ENCODE data around the gene EIF1AD. TPM values are rescaled to one million over a fixed set of nuclear protein-coding genes. Genes with fewer than 3 reads are reported as not detected.

EIF1AD gene
- total and polyA plus RNA-seq, 9 of the 15 experiments (the other 6 are each of a cell fraction or from before 2014, with no cell fraction given), result 50.1 to 98.8 (median 58.7) TPM

DNA sequence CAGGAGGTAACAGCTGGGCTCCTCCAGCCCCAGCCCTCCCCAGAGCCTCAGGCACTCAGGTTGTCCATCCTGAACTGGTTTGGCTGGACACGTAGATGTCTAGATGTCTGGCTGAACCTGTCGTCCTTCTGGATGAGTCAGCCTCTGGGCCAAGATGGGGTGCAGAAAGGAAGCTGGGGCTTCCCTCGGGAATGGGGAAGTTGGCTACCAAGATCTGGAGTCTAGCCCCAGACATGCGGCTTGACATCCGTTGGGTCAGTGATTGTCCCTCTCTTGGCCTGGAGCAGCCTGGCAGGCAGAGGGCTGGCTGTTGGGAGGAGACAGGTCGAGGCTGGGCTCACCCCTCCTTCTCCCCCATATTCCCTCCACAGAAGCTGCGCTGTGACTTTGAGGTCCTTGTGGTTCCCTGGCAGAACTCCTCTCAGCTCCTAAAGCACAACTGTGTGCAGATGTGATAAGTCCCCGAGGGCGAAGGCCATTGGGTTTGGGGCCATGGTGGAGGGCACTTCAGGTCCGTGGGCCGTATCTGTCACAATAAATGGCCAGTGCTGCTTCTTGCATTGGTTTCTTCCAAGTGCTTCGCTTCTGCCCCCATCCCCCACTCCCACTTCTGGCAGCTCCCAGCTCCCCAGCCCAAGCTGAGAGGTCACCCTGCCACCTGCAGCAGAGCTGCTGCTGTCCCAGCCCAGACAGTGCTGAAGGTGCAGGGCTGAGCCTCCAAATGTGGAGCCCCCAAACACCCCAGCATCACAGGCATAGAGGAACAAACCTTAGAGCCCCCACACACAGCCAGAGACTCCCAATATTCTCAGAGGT, 11.2 kb upstream of the EIF1AD start (continued):
- TF ChIP-seq, protein P1, sequence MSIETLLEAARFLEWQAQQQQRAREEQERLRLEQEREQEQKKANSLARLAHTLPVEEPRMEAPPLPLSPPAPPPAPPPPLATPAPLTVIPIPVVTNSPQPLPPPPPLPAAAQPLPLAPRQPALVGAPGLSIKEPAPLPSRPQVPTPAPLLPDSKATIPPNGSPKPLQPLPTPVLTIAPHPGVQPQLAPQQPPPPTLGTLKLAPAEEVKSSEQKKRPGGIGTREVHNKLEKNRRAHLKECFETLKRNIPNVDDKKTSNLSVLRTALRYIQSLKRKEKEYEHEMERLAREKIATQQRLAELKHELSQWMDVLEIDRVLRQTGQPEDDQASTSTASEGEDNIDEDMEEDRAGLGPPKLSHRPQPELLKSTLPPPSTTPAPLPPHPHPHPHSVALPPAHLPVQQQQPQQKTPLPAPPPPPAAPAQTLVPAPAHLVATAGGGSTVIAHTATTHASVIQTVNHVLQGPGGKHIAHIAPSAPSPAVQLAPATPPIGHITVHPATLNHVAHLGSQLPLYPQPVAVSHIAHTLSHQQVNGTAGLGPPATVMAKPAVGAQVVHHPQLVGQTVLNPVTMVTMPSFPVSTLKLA (conservative IDR thresholded peaks at IDR 0.05), result no peak
- TF ChIP-seq NFE2 (IDR thresholded peaks at IDR 0.05; ENCODE audit: low read depth), result 0 out of 2 replicates have a peak, but pooled peaks have one; percentile 19
- TF ChIP-seq, protein P2, sequence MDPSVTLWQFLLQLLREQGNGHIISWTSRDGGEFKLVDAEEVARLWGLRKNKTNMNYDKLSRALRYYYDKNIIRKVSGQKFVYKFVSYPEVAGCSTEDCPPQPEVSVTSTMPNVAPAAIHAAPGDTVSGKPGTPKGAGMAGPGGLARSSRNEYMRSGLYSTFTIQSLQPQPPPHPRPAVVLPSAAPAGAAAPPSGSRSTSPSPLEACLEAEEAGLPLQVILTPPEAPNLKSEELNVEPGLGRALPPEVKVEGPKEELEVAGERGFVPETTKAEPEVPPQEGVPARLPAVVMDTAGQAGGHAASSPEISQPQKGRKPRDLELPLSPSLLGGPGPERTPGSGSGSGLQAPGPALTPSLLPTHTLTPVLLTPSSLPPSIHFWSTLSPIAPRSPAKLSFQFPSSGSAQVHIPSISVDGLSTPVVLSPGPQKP (CRISPR knock-in tag; IDR thresholded peaks at IDR 0.05), result no peak
- peak; percentile 66; the same call in 1 of the 2 replicates for TF ChIP-seq ZNF232 (CRISPR knock-in tag; IDR thresholded peaks at IDR 0.05)
- 0 out of 2 replicates have a peak, but pooled peaks have one; percentile 65 for TF ChIP-seq FOXK1 (CRISPR knock-in tag; IDR thresholded peaks at IDR 0.05; ENCODE audit: borderline replicate concordance)
- TF ChIP-seq CTBP1 (IDR thresholded peaks at IDR 0.05; ENCODE audit: borderline replicate concordance), result peak; percentile 65
- TF ChIP-seq SIN3A (IDR thresholded peaks at IDR 0.05; ENCODE audit: borderline replicate concordance in 2 of 2, control insufficient read depth in 1 of 2, low read depth in 2 of 2, low read length in 2 of 2), result no peak
- TF ChIP-seq ZNF778 (CRISPR knock-in tag; IDR thresholded peaks at IDR 0.05), result no peak
- no peak for TF ChIP-seq BACH1 (tag; IDR thresholded peaks at IDR 0.05)
- TF ChIP-seq FOXA3 (CRISPR knock-in tag; conservative IDR thresholded peaks at IDR 0.05 in 1 of 2, IDR thresholded peaks at IDR 0.05 in 1 of 2), result 0 out of 4 replicates have a peak, but pooled peaks of 1 of the 2 experiments have one; percentile 79
- TF ChIP-seq CBFA2T2 (conservative IDR thresholded peaks at IDR 0.05), result peak; percentile 41; the same call in 1 of the 2 replicates
- TF ChIP-seq, protein P3, sequence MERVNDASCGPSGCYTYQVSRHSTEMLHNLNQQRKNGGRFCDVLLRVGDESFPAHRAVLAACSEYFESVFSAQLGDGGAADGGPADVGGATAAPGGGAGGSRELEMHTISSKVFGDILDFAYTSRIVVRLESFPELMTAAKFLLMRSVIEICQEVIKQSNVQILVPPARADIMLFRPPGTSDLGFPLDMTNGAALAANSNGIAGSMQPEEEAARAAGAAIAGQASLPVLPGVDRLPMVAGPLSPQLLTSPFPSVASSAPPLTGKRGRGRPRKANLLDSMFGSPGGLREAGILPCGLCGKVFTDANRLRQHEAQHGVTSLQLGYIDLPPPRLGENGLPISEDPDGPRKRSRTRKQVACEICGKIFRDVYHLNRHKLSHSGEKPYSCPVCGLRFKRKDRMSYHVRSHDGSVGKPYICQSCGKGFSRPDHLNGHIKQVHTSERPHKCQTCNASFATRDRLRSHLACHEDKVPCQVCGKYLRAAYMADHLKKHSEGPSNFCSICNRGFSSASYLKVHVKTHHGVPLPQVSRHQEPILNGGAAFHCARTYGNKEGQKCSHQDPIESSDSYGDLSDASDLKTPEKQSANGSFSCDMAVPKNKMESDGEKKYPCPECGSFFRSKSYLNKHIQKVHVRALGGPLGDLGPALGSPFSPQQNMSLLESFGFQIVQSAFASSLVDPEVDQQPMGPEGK (CRISPR knock-in tag; IDR thresholded peaks at IDR 0.05; ENCODE audit: borderline replicate concordance), result no peak
- TF ChIP-seq BMI1 (IDR thresholded peaks at IDR 0.05; ENCODE audit: low read length), result no peak
- TF ChIP-seq, protein P4, sequence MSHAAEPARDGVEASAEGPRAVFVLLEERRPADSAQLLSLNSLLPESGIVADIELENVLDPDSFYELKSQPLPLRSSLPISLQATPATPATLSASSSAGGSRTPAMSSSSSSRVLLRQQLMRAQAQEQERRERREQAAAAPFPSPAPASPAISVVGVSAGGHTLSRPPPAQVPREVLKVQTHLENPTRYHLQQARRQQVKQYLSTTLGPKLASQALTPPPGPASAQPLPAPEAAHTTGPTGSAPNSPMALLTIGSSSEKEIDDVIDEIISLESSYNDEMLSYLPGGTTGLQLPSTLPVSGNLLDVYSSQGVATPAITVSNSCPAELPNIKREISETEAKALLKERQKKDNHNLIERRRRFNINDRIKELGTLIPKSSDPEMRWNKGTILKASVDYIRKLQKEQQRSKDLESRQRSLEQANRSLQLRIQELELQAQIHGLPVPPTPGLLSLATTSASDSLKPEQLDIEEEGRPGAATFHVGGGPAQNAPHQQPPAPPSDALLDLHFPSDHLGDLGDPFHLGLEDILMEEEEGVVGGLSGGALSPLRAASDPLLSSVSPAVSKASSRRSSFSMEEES (CRISPR knock-in tag; IDR thresholded peaks at IDR 0.05), result no peak
- TF ChIP-seq HNRNPL (IDR thresholded peaks at IDR 0.05; ENCODE audit: low read depth, low read length), result no peak
- TF ChIP-seq HDAC8 (tag; IDR thresholded peaks at IDR 0.05), result no peak
- TF ChIP-seq SLC30A9 (CRISPR knock-in tag; IDR thresholded peaks at IDR 0.05), result no peak
- TF ChIP-seq MYC (IDR thresholded peaks at IDR 0.05; ENCODE audit: low read depth, low read length), result 0 out of 2 replicates have a peak, but pooled peaks have one; percentile 21
- TF ChIP-seq MYC (CRISPR knock-in tag; IDR thresholded peaks at IDR 0.05; ENCODE audit: borderline replicate concordance, low read depth), result no peak
- TF ChIP-seq, protein P5, sequence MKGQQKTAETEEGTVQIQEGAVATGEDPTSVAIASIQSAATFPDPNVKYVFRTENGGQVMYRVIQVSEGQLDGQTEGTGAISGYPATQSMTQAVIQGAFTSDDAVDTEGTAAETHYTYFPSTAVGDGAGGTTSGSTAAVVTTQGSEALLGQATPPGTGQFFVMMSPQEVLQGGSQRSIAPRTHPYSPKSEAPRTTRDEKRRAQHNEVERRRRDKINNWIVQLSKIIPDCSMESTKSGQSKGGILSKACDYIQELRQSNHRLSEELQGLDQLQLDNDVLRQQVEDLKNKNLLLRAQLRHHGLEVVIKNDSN (CRISPR knock-in tag; IDR thresholded peaks at IDR 0.05), result no peak; the same call in 1 of the 2 replicates

Measured in K562 (cell line).